A549 (cell line): Measurements from ENCODE around the gene ATAD5.

ENCODE experiments used
- MYC ChIP-seq: IDR thresholded peaks from 2 replicates; pipeline ENCODE4 v1.6.1; 2012; ENCODE audit warnings: mild to moderate bottlenecking, inconsistent platforms, low read length, improper control_type of control experiment, borderline replicate concordance
- POLR2A ChIP-seq: IDR thresholded peaks from 2 replicates; pipeline ENCODE4 v1.6.1; 2012; ENCODE audit warnings: mild to moderate bottlenecking, low read length
- TF ChIP-seq, protein P1 (sequence below): fragments of >200 bp; sonication (Bioruptor Twin); formaldehyde crosslinking; IDR thresholded peaks from 3 replicates; pipeline ENCODE4 v1.5.1; 2016

DNA sequence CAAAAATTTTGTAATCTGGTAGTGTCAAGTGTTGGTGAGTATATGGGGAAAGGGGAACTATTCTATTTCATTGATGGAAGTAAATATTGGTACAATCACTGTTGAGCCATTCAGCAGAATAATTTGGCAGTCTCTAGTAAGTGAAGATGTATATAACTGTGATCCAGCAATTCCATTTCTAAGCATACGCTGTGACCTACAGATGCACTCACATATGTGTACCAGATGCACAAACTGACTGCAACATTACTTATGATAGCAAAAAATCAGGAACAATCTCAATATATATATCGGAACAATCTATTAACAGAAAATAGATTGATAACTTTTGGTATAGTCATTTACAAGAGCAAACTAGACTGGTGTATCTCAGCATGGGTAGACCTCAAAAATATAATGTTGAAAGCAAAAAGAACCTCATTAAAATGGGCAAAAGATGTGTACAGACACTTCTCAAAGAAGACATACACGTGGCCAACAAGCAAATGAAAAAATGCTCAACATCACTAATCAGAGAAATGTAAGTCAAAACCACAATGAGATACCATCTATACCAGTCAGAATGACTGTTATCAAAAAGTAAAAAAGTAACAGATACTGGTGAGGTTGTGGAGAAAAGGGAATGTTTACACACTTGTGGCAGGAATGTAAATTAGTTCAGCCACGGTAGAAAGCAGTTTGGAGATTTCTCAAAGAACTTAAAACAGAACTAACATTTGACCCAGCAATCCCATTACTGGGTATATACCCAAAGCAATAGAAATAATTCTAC is 110.7 kb downstream of the ATAD5 start:
- TF ChIP-seq POLR2A, result no peak
- TF ChIP-seq, protein P1, sequence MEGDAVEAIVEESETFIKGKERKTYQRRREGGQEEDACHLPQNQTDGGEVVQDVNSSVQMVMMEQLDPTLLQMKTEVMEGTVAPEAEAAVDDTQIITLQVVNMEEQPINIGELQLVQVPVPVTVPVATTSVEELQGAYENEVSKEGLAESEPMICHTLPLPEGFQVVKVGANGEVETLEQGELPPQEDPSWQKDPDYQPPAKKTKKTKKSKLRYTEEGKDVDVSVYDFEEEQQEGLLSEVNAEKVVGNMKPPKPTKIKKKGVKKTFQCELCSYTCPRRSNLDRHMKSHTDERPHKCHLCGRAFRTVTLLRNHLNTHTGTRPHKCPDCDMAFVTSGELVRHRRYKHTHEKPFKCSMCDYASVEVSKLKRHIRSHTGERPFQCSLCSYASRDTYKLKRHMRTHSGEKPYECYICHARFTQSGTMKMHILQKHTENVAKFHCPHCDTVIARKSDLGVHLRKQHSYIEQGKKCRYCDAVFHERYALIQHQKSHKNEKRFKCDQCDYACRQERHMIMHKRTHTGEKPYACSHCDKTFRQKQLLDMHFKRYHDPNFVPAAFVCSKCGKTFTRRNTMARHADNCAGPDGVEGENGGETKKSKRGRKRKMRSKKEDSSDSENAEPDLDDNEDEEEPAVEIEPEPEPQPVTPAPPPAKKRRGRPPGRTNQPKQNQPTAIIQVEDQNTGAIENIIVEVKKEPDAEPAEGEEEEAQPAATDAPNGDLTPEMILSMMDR, result no peak
- TF ChIP-seq MYC, result no peak
